Stimulated activated CD4-positive, alpha-beta T cell treated with anti-CD3 and anti-CD28 coated beads, Interleukin-1b, Interleukin-23, amount 100 ng/mL, for 1 hour (primary cell): Measurements from ENCODE around the gene ATP6V1E1.

ENCODE experiments used
- DNase-seq, 2 donors: peaks; one replicate each; pipeline ENCODE4 v3.0.0-alpha.2; 2020; ENCODE audit warnings: low read depth in 2 of 2

The ATP6V1E1 gene

GRCh38 chr22:17633998-17634323, 5.4 kb upstream of the ATP6V1E1 start:
- DNase-seq = no peak

- DNase-seq = no peak
Measured at GRCh38 chr22:17633217-17633997, 4.9 kb upstream of the ATP6V1E1 start.

GRCh38 chr22:17631076-17631565, 2.6 kb upstream of the ATP6V1E1 start:
- no peak for DNase-seq

GRCh38 chr22:17629641-17630040, 1.1 kb upstream of the ATP6V1E1 start:
- DNase-seq = no peak

GRCh38 chr22:17629173-17629489, 582 bp upstream of the ATP6V1E1 start:
- no peak for DNase-seq

- DNase-seq = no peak
Measured at GRCh38 chr22:17627961-17628405, 566 bp downstream of the ATP6V1E1 start.

- DNase-seq = no peak
Measured at GRCh38 chr22:17613280-17613679, 15.3 kb downstream of the ATP6V1E1 start.

GRCh38 chr22:17612057-17612456, 16.5 kb downstream of the ATP6V1E1 start:
- no peak for DNase-seq

- no peak for DNase-seq
Measured at GRCh38 chr22:17607891-17608521, 20.5 kb downstream of the ATP6V1E1 start.

GRCh38 chr22:17606496-17606895, 22.1 kb downstream of the ATP6V1E1 start:
- no peak for DNase-seq

GRCh38 chr22:17603668-17604067, 24.9 kb downstream of the ATP6V1E1 start:
- no peak for DNase-seq

- no peak for DNase-seq
Measured at GRCh38 chr22:17601031-17601430, 27.5 kb downstream of the ATP6V1E1 start.

GRCh38 chr22:17598318-17598717, 30.2 kb downstream of the ATP6V1E1 start:
- no peak for DNase-seq

- DNase-seq = no peak
Measured at GRCh38 chr22:17597217-17597616, 31.3 kb downstream of the ATP6V1E1 start.

- DNase-seq = no peak
Measured at GRCh38 chr22:17596226-17596625, 32.3 kb downstream of the ATP6V1E1 start.

- no peak for DNase-seq
Measured at GRCh38 chr22:17592201-17592600, 36.3 kb downstream of the ATP6V1E1 start.

GRCh38 chr22:17590586-17590985, 38.0 kb downstream of the ATP6V1E1 start:
- no peak for DNase-seq

GRCh38 chr22:17589810-17590375, 38.7 kb downstream of the ATP6V1E1 start:
- DNase-seq = no peak

GRCh38 chr22:17588606-17589005, 39.9 kb downstream of the ATP6V1E1 start:
- no peak for DNase-seq

- DNase-seq = no peak
Measured at GRCh38 chr22:17587629-17588028, 40.9 kb downstream of the ATP6V1E1 start.

GRCh38 chr22:17586831-17587440, 41.6 kb downstream of the ATP6V1E1 start:
- no peak for DNase-seq

GRCh38 chr22:17583151-17583550, 45.4 kb downstream of the ATP6V1E1 start:
- no peak for DNase-seq

- no peak for DNase-seq
Measured at GRCh38 chr22:17581631-17582030, 46.9 kb downstream of the ATP6V1E1 start.
